Measurements from ENCODE around the gene KCNIP3.

Gene KCNIP3

GRCh38 chr2:95289253-95289652 lies 7.9 kb upstream of the KCNIP3 start (continued):
- TF ChIP-seq ZNF704 (tag by site-specific recombination; IDR thresholded peaks at IDR 0.05) (no peak), ZNF292 (tag by site-specific recombination; IDR thresholded peaks at IDR 0.05; ENCODE audit: borderline replicate concordance, low read depth) (no peak), TCF7L2 (IDR thresholded peaks at IDR 0.05; ENCODE audit: borderline replicate concordance, low read depth, low read length) (no peak), ZNF837 (tag by site-specific recombination; IDR thresholded peaks at IDR 0.05) (no peak), ZNF518A (tag by site-specific recombination; conservative IDR thresholded peaks at IDR 0.05; ENCODE audit: low read depth) (no peak), ZNF555 (tag by site-specific recombination; conservative IDR thresholded peaks at IDR 0.05) (no peak), KLF1 (tag by site-specific recombination; IDR thresholded peaks at IDR 0.05) (no peak), BCL11A (tag by site-specific recombination; IDR thresholded peaks at IDR 0.05; ENCODE audit: low read depth) (no peak), GLIS1 (tag by site-specific recombination; IDR thresholded peaks at IDR 0.05) (no peak), SP3 (tag by site-specific recombination; IDR thresholded peaks at IDR 0.05) (no peak)
- TF ChIP-seq, protein P1, sequence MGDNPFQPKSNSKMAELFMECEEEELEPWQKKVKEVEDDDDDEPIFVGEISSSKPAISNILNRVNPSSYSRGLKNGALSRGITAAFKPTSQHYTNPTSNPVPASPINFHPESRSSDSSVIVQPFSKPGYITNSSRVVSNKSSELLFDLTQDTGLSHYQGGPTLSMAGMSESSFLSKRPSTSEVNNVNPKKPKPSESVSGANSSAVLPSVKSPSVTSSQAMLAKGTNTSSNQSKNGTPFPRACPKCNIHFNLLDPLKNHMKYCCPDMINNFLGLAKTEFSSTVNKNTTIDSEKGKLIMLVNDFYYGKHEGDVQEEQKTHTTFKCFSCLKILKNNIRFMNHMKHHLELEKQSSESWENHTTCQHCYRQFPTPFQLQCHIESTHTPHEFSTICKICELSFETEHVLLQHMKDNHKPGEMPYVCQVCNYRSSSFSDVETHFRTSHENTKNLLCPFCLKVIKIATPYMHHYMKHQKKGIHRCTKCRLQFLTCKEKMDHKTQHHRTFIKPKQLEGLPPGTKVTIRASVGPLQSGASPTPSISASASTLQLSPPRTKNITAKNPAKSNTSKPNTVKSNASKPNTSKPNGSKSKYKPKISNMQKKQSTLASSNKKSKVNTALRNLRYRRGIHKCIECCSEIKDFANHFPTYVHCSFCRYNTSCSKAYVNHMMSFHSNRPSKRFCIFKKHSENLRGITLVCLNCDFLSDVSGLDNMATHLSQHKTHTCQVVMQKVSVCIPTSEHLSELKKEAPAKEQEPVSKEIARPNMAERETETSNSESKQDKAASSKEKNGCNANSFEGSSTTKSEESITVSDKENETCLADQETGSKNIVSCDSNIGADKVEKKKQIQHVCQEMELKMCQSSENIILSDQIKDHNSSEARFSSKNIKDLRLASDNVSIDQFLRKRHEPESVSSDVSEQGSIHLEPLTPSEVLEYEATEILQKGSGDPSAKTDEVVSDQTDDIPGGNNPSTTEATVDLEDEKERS (tag by site-specific recombination; IDR thresholded peaks at IDR 0.05) = no peak

- POLR2A ChIA-PET = no interaction called here
- Histone ChIP-seq H3K36me3 (ENCODE audit: control insufficient read depth in 2 of 2, insufficient read depth in 1 of 2, low read length in 2 of 2) (no peaks in the 10 kb centered on the region), H3K4me3 (ENCODE audit: low read depth, low read length) (no peak overlapping the region), H3K4me1 (ENCODE audit: control insufficient read depth, insufficient read depth, low read length) (no peaks in the 10 kb centered on the region), H3K9me3 (ENCODE audit: control insufficient read depth, insufficient read depth, low read depth, low read length) (no peaks in the 10 kb centered on the region; the same call in 1 of the 2 replicates), H3K27ac (ENCODE audit: extremely low read depth, low read depth, low read length) (no peak overlapping the region)
- no peak for TF ChIP-seq GLI4 (tag by site-specific recombination; IDR thresholded peaks at IDR 0.05)
- peak; percentile 71 for TF ChIP-seq SETDB1 (IDR thresholded peaks at IDR 0.05; ENCODE audit: insufficient read length, low read length)
- CTCF ChIA-PET = no interaction called here
These were observed 5.9 kb upstream of the KCNIP3 start for GRCh38 chr2:95291222-95291621.

DNA sequence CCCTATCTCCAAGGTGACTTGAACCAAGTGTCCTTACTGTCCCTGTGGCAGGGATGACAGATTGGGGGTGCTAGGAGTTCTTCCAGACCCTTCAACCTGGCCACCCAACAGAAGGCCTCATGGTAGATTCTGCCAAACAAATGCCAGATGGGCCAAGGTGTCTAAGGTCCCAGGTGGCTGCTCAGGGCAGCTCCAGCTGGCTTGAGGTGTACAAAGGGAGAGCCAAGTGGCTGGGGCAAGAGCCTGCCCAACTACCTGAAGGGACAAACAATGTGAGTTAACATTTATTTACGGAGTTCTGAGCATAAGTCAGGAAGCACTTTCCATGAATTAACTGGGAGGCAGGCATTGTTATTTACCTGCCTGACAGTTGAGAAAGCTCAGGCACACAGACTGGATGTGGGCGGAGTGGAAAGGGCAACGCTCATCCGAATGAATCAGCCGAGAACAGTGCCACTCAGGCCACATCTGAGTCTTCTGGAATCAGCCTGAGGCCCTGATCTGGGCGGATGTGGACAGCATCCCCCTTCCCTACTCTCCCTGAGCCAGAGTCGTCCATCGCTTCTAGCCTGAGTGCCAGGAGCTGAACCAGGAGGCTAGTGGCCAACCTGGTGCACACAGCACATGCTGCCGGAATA lies 4.4 kb upstream of the KCNIP3 start:
- Histone ChIP-seq H3K9me3 (ENCODE audit: control insufficient read depth, insufficient read depth, low read depth, low read length) (no peaks in the 10 kb centered on the region; the same call in 1 of the 2 replicates), H3K27ac (ENCODE audit: extremely low read depth, low read depth, low read length) (no peak overlapping the region), H3K36me3 (ENCODE audit: control insufficient read depth in 2 of 2, insufficient read depth in 1 of 2, low read length in 2 of 2) (no peaks in the 10 kb centered on the region), H3K4me3 (ENCODE audit: low read depth, low read length) (no peak overlapping the region), H3K4me1 (ENCODE audit: control insufficient read depth, insufficient read depth, low read length) (no peaks in the 10 kb centered on the region)
- CTCF ChIA-PET = interaction anchor here (0.5 to 1.1 kb wide), 2 partner anchors 9 to 15 kb away, joined by 3 read pairs; no protein-coding TSS in a partner anchor
- POLR2A ChIA-PET = no interaction called here
- TF ChIP-seq, protein P2, sequence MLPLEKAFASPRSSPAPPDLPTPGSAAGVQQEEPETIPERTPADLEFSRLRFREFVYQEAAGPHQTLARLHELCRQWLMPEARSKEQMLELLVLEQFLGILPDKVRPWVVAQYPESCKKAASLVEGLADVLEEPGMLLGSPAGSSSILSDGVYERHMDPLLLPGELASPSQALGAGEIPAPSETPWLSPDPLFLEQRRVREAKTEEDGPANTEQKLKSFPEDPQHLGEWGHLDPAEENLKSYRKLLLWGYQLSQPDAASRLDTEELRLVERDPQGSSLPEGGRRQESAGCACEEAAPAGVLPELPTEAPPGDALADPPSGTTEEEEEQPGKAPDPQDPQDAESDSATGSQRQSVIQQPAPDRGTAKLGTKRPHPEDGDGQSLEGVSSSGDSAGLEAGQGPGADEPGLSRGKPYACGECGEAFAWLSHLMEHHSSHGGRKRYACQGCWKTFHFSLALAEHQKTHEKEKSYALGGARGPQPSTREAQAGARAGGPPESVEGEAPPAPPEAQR (tag by site-specific recombination; IDR thresholded peaks at IDR 0.05) = no peak
- no peak for TF ChIP-seq HOXC10 (CRISPR knock-in tag; IDR thresholded peaks at IDR 0.05)
- TF ChIP-seq ZNF518A (tag by site-specific recombination; conservative IDR thresholded peaks at IDR 0.05; ENCODE audit: low read depth) = no peak
- no peak for TF ChIP-seq ZNF670 (tag by site-specific recombination; IDR thresholded peaks at IDR 0.05; ENCODE audit: low read depth)
- no peak for TF ChIP-seq ZNF843 (tag by site-specific recombination; IDR thresholded peaks at IDR 0.05)
